Stimulated activated effector memory CD8-positive, alpha-beta T cell treated with anti-CD3 and anti-CD28 coated beads, Interleukin-12 subunit alpha, Interleukin-12 subunit beta, amount 100 ng/mL, for 72 hours (primary cell): ENCODE results near the gene LRWD1.
"Not testable (repeated sequence)": the region's sequence is repeated elsewhere in the genome, so short reads cannot be mapped to it uniquely, and the experiment has no call there.

Source experiments
- ATAC-seq: fragments of 150-1000 bp; cut with Tn5 transposase; 2 replicates; pipeline ENCODE4 v1.10.0; 2021
- DNase-seq, 2 donors: peaks; one replicate each; pipeline ENCODE4 v3.0.0; 2021 to 2022; ENCODE audit warnings: low spot score in 2 of 2
- H3K27ac Mint-ChIP-seq: one replicate; pipeline ENCODE4 v1.8.0; 2022; ENCODE audit warnings: mild to moderate bottlenecking, mixed read lengths
- H3K36me3 Mint-ChIP-seq: one replicate; pipeline ENCODE4 v1.8.0; 2022; ENCODE audit warnings: mild to moderate bottlenecking, mixed read lengths
- H3K4me1 Mint-ChIP-seq: one replicate; pipeline ENCODE4 v1.8.0; 2022; ENCODE audit warnings: mixed read lengths
- H3K4me3 Mint-ChIP-seq: one replicate; pipeline ENCODE4 v1.8.0; 2022; ENCODE audit warnings: mild to moderate bottlenecking, mixed read lengths
- H3K9me3 Mint-ChIP-seq: one replicate; pipeline ENCODE4 v1.8.0; 2022; ENCODE audit warnings: mixed read lengths

Gene LRWD1

DNA sequence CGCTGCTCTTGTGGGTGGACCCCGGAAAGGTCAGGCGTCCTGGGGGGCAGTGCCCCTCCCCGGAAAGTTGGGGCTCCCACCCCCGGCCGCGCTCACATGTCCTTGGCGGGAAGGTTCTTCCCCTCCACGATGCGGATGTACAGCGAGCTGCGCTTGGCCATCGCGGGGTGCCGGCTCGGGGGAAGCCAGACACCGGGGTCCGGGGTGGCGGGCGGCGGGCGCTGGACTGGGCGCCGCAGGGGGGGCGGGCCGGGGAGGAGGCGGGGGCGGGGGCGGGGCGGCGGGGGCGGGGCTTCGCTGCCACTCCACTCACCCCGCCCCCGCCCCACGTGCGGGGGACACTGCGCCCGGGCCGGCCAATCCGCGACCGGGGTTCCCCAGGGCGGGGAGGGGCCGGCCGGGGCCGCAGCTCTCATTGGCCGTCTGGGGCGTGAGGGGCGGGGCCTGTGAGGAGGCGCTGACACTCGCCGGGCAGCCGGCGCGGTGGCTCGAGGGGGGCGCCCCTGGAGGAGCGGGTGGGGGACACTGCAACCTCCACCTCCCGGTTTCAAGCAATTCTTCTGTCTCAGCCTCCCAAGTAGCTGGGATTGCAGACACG, 52.9 kb downstream of the LRWD1 start, which contains the start of gene RASA4B:
RASA4B (minus strand) TSS at position 228 of the 598 bp plus-strand sequence; CDS start at position 161, 67 bp downstream.
- ATAC-seq: peak; percentile 93
- H3K27ac Mint-ChIP-seq, H3K9me3 Mint-ChIP-seq, H3K4me3 Mint-ChIP-seq, H3K36me3 Mint-ChIP-seq, H3K4me1 Mint-ChIP-seq: not testable (repeated sequence)
- peak in 1 of 2 donors; percentile 50 for DNase-seq

DNA sequence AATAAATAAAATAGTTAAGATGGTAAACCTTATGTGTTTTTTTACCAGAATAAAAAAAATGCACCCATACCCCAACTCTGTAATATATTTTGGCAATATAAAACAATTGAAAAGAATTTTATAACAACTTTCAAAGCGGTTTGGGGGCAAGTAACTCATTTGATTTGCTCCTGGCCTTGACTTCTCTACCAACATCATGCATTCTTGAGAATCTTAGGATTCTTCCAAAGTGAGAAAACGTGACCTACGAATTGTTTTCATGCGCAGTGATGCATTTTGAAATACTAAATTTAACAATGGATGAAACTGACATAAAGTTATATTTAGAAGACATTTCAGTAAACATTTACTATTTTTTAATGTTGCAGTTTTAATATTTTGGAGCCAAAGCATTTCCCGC, 56.0 kb downstream of the LRWD1 start:
- not testable (repeated sequence) for DNase-seq, ATAC-seq, H3K4me1 Mint-ChIP-seq, H3K4me3 Mint-ChIP-seq, H3K36me3 Mint-ChIP-seq, H3K9me3 Mint-ChIP-seq, H3K27ac Mint-ChIP-seq
